Stimulated activated naive B cell treated with anti-CD40 and anti-IgM and Interleukin-4, amounts not matched to agents 10 μg/mL and 1 μg/mL and 100 μg/mL, for 72 hours (primary cell): ENCODE results near the gene AP2B1.
"Not testable (repeated sequence)": the region's sequence is repeated elsewhere in the genome, so short reads cannot be mapped to it uniquely, and the experiment has no call there.

Experiments used
- ATAC-seq, 2 donors: fragments of 150-1000 bp; cut with Tn5 transposase; replicated peaks; 2 replicates each; pipeline ENCODE4 v1.10.0; 2021; ENCODE audit warnings: moderate library complexity in 1 of 2
- DNase-seq: peaks from one replicate; pipeline ENCODE4 v3.0.0; 2021
- H3K27ac Mint-ChIP-seq: one replicate; pipeline ENCODE4 v1.8.0; 2022; ENCODE audit warnings: mild to moderate bottlenecking, mixed read lengths
- H3K27me3 Mint-ChIP-seq, 2 donors: one replicate each; pipeline ENCODE4 v1.8.0; 2022; ENCODE audit warnings: mixed read lengths in 2 of 2
- H3K36me3 Mint-ChIP-seq, 2 donors: one replicate each; pipeline ENCODE4 v1.8.0; 2022; ENCODE audit warnings: mixed read lengths in 2 of 2, mild to moderate bottlenecking in 1 of 2
- H3K4me1 Mint-ChIP-seq, 2 donors: one replicate each; pipeline ENCODE4 v1.8.0; 2022; ENCODE audit warnings: mixed read lengths in 2 of 2, mild to moderate bottlenecking in 1 of 2
- H3K4me3 Mint-ChIP-seq, 2 donors: one replicate each; pipeline ENCODE4 v1.8.0; 2022; ENCODE audit warnings: mild to moderate bottlenecking in 2 of 2, mixed read lengths in 2 of 2, moderate library complexity in 1 of 2
- H3K9me3 Mint-ChIP-seq, 2 donors: one replicate each; pipeline ENCODE4 v1.8.0; 2022; ENCODE audit warnings: mixed read lengths in 2 of 2, mild to moderate bottlenecking in 1 of 2

Gene AP2B1

GRCh38 chr17:35751541-35751940, 164.4 kb downstream of the AP2B1 start:
- not testable (repeated sequence) for H3K9me3 Mint-ChIP-seq, H3K4me3 Mint-ChIP-seq

GRCh38 chr17:35752471-35752870, 165.3 kb downstream of the AP2B1 start:
- peaks cover 53 to 63% of the 10 kb centered on the region in 2 donors for H3K27me3 Mint-ChIP-seq

More at GRCh38 chr17:35751541-35751940, 164.4 kb downstream of the AP2B1 start:
- Mint-ChIP-seq H3K4me1 (peaks cover 12 to 27% of the 10 kb centered on the region in 2 donors), H3K27me3 (peaks cover 57 to 63% of the 10 kb centered on the region in 2 donors)
- not testable (repeated sequence) for H3K27ac Mint-ChIP-seq, H3K36me3 Mint-ChIP-seq, ATAC-seq, DNase-seq

DNA sequence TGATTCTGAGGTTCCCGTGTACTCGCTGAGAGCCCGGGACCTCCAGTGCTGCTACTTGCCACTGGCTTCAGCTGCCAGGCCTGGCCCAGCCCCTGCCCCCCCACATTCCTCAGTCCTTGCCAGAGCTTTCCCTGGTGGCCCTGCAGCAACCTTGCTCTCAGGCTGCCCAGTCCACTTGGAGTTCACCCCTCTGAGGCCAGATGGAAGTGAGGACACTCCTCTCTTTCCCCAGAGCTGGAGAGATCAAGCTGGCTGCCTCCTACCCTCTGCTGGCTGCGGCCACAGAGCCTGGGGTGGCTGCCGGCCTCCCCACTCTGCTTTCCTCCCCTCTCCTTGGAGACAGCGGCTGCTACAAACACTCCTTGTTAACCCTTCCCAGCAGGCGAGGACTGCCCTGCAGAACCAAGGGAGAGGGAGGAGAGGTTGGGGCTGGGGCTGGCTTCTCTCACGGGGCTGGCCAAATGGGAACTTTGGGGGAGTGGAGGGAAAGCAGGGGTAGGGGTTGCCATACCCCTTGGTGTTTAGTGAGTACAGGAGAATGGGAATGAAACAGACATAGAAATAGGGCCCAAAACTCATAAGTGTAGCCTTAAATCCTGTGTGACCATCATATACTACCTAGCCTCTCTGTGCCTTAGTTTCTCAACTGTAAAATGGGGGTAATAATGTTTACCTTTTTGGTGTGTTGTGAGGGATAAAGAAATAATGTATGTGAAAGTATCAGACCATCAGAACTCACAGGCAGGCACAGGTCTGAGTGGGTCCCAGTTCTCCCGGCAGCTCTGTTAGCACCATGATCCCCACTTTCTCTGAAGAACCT, 166.0 kb downstream of the AP2B1 start, which contains the start of gene GAS2L2:
GAS2L2 (minus strand) TSS at position 295 of the 820 bp plus-strand sequence. CDS start 389 bp downstream, outside the sequence.
- DNase-seq (no peak), ATAC-seq (no peak)
- Mint-ChIP-seq H3K4me3 (no peak within 1 kb of the TSS), H3K27me3 (peaks cover 49 to 57% of the 10 kb centered on the region in 2 donors), H3K36me3 (no peaks in the 10 kb centered on the region), H3K27ac (no peak within 1 kb of the TSS), H3K4me1 (peaks cover 9 to 26% of the 10 kb centered on the region in 2 donors), H3K9me3 (no peaks in the 10 kb centered on the region)

More at GRCh38 chr17:35752471-35752870, 165.3 kb downstream of the AP2B1 start:
- Mint-ChIP-seq H3K9me3 (no peaks in the 10 kb centered on the region), H3K36me3 (no peaks in the 10 kb centered on the region), H3K4me1 (peaks cover 9 to 27% of the 10 kb centered on the region in 2 donors), H3K4me3 (no peak overlapping the region), H3K27ac (no peak overlapping the region)
- DNase-seq (no peak), ATAC-seq (no peak)

GRCh38 chr17:35757243-35757642, 170.1 kb downstream of the AP2B1 start:
- H3K4me1 Mint-ChIP-seq: peaks cover 2 to 6% of the 10 kb centered on the region in 2 donors
- peaks cover 11 to 16% of the 10 kb centered on the region in 2 donors for H3K27me3 Mint-ChIP-seq
- H3K4me3 Mint-ChIP-seq: no peak overlapping the region
- no peaks in the 10 kb centered on the region for H3K36me3 Mint-ChIP-seq
- DNase-seq: no peak
- no peaks in the 10 kb centered on the region for H3K9me3 Mint-ChIP-seq
- no peak overlapping the region for H3K27ac Mint-ChIP-seq
- no peak for ATAC-seq

GRCh38 chr17:35760587-35760986, 173.5 kb downstream of the AP2B1 start, which contains the start of gene C17orf50:
TSS of gene C17orf50 (plus strand) at chr17:35760887. CDS start at chr17:35760942, 55 bp downstream.
- no peak within 1 kb of the TSS for H3K27ac Mint-ChIP-seq
- H3K9me3 Mint-ChIP-seq: no peaks in the 10 kb centered on the region
- no peak for DNase-seq
- peaks cover 11 to 16% of the 10 kb centered on the region in 2 donors for H3K4me1 Mint-ChIP-seq
- no peaks in the 10 kb centered on the region for H3K36me3 Mint-ChIP-seq
- no peak for ATAC-seq
- H3K4me3 Mint-ChIP-seq: no peak within 1 kb of the TSS
- H3K27me3 Mint-ChIP-seq: no peaks in the 10 kb centered on the region

DNA sequence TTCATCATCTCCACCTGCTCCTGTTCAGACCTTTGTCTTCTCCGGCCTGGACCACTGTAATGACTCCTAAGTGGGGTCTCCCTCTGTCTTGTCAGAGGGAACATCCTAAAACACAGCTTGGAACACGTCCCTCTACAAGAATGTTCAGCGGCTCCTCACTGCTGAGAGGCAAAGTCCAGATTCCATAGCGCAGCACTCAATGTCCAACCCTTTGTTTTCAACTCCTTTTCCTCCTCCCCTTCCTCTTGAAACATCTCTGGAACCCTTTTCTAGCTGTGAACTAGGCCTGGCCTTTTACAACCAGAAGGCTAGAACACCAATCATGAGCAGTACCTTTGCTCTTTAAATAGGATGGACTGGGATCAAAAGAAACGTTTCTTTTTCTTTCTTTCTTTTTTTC, 174.5 kb downstream of the AP2B1 start:
- ATAC-seq: no peak
- H3K4me1 Mint-ChIP-seq: peaks cover 8 to 11% of the 10 kb centered on the region in 2 donors

DNA sequence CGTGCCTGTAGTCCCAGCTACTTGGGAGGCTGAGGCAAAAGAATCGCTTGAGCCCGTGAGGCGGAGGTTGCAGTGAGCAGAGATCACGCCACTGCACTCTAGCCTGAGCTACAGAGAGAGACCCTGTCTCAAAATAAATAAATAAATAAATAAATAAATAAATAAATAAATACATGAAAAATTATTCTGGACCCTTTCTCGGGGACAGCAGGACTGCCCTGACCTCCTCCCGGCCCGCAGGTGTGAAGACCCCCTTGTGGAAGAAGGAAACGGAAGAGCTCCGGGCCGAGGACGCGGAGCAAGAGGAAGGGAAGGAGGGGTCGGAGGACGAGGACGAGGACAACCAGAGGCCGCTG, 176.6 kb downstream of the AP2B1 start:
- Mint-ChIP-seq H3K36me3 (no peaks in the 10 kb centered on the region), H3K27me3 (peaks cover 4 to 14% of the 10 kb centered on the region in 2 donors), H3K27ac (no peak overlapping the region), H3K4me1 (peaks cover 8 to 11% of the 10 kb centered on the region in 2 donors), H3K9me3 (no peaks in the 10 kb centered on the region), H3K4me3 (peak overlapping the region; percentile 87 to 90)
- DNase-seq: no peak
- ATAC-seq: no peak

More for the DNA sequence above, 174.5 kb downstream of the AP2B1 start:
- DNase-seq: no peak
- no peak overlapping the region for H3K4me3 Mint-ChIP-seq
- no peaks in the 10 kb centered on the region for H3K36me3 Mint-ChIP-seq
- no peaks in the 10 kb centered on the region for H3K9me3 Mint-ChIP-seq
- no peaks in the 10 kb centered on the region for H3K27me3 Mint-ChIP-seq
- no peak overlapping the region for H3K27ac Mint-ChIP-seq

- DNase-seq (peak; percentile 86), ATAC-seq (peak; percentile 92 to 93)
- Mint-ChIP-seq H3K9me3 (no peaks in the 10 kb centered on the region), H3K27ac (peak overlapping the region; percentile 2), H3K4me3 (peak overlapping the region; percentile 87 to 90), H3K36me3 (no peaks in the 10 kb centered on the region), H3K27me3 (peaks cover 4 to 17% of the 10 kb centered on the region in 2 donors), H3K4me1 (peaks cover 8 to 11% of the 10 kb centered on the region in 2 donors)
These were observed 177.2 kb downstream of the AP2B1 start for GRCh38 chr17:35764123-35764991.

DNA sequence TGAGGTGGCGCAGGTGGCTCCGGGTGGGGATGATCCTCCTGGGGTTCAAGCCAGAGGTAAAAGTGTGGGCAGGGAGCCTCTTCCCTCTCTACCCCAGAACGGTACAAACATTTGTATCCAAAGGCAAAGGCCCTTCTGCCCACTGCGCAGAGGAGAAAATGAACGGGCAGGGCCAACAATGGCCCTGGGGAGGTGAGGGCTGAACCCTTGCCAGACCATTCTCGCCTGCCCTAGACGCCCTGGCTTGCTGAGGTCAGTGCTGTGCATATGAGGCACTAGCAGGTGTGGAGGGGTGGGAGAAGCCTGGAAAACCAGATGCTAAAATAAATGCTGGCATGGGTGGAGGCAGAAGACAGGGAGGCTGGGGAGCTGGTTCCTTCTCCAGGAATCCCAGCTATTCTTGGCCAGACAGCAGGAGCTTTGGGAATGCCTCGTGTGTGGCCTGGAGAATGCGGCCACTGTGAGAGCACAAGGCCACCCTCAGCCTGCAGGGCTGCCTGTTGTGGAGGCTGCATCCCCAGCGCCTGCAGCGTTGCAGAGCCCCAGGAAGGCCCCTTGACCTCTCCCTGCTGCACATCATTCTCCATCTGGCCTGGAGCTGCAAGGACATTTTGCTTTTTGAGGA, 178.1 kb downstream of the AP2B1 start:
- peaks cover 8 to 11% of the 10 kb centered on the region in 2 donors for H3K4me1 Mint-ChIP-seq
- DNase-seq: no peak
- H3K27me3 Mint-ChIP-seq: peaks cover 7 to 20% of the 10 kb centered on the region in 2 donors
- no peaks in the 10 kb centered on the region for H3K36me3 Mint-ChIP-seq
- peak overlapping the region; percentile 25 for H3K27ac Mint-ChIP-seq
- peak overlapping the region; percentile 87 to 90 for H3K4me3 Mint-ChIP-seq
- no peak for ATAC-seq
- no peaks in the 10 kb centered on the region for H3K9me3 Mint-ChIP-seq

DNA sequence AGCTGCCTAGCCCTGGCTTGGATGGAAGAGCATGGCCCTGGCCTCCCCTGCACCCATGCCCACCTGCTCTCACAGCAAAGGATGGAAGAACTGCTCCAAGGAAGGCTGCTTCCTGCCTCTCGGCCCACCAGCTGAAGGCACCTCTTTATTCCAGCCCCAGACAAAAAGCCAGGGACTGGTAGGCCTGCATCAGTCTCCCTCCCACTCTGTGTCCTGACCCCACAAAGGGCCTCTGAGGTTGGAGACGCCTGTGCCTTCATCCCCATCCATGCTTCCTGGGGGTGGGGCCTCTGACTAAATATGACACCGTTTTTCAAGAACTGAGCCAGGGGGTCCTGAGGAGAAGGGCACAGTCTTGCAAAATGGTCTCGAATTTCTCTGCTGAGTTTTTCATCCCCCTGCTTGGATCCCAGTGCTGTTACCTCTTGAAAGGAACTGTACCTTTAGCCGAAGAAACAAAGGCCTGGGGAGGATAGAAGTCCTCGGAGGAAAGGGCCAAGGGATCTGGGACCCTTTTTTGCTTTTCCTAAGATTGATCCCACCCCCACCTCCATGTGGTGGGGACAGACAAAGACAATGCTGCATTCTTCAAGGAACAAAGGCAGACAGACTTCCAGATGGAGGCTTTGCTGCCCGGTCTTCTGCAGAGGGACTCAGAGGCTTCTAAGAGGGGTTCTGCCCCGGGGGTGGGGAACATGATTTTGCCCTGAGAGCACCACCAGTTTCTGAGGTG, 178.8 kb downstream of the AP2B1 start:
- no peak overlapping the region for H3K4me3 Mint-ChIP-seq
- H3K27me3 Mint-ChIP-seq: peaks cover 7 to 20% of the 10 kb centered on the region in 2 donors
- no peak overlapping the region for H3K27ac Mint-ChIP-seq
- H3K4me1 Mint-ChIP-seq: peaks cover 8 to 11% of the 10 kb centered on the region in 2 donors
- ATAC-seq (no peak), DNase-seq (no peak)
- no peaks in the 10 kb centered on the region for H3K9me3 Mint-ChIP-seq
- H3K36me3 Mint-ChIP-seq: no peaks in the 10 kb centered on the region

DNA sequence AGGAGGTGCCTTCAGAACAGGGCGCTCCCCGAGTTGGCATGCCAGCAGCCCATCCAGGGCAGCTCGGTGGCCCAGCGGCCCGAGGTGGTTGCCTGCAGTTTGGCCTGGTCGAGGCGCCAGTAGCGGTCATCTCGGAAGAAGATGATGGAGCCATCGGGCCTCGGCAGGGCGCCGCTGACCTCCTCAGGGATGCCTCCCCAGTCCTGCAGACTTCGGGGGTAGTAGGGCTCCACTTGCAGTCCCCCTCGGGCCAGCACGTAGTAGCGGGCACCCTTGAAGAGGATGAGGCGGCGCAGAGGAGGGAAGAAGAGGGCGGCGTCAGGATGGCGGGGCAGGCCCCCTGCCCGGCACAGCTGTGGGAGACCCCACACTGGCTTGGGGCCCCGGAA, 179.4 kb downstream of the AP2B1 start:
- peaks cover 7 to 20% of the 10 kb centered on the region in 2 donors for H3K27me3 Mint-ChIP-seq
- no peak overlapping the region for H3K27ac Mint-ChIP-seq
- H3K4me1 Mint-ChIP-seq: peaks cover 8 to 11% of the 10 kb centered on the region in 2 donors
- no peaks in the 10 kb centered on the region for H3K9me3 Mint-ChIP-seq
- DNase-seq (no peak), ATAC-seq (no peak)
- no peak overlapping the region for H3K4me3 Mint-ChIP-seq
- H3K36me3 Mint-ChIP-seq: no peaks in the 10 kb centered on the region

DNA sequence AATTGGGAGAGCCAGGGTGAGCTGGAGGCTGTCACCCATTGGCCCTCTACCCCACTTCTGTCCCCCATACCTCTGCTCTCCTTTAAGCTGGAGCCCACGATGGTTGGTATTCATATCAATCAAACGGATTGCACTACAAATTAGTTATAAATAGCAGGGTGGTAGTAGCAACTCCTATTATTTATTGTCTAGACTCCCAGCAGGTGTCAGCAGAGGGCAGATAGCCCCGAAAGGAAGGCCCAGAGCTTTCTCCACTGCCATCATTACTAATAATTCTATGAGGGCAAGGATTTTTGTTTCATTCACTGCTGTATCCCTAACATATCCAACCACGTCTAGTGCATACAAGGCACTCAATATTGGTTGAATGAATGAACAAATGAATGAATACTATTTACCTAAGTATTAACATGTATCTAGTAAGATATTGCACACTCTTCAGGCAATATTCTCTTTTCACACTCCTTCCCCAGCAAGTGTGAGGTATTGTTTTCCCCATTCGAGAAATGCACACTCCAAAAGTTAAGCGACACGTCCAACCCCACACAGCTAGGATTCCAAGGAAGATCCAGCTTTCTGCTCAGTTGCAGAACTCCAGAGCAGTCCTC, 179.9 kb downstream of the AP2B1 start:
- DNase-seq: no peak
- Mint-ChIP-seq H3K4me3 (no peak overlapping the region), H3K36me3 (no peaks in the 10 kb centered on the region)

DNA sequence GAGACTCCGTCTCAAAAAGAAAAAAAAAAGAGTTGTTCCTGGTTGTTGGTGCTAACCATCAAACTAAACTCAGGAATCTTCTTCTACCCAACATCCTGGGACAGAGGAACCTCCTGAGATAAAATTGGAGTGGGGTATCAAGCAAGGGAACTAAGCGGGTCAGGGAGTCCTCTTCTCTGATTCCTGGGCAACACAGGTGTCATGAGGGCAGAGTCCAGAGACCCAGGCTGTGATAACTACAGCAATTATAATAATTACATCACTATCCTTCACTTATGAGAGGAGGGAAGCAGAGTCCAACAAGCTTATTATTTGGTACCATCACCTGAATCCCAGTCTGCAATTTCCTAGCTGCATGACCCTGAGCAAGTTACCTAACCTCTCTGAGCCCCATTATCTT, 181.7 kb downstream of the AP2B1 start:
- DNase-seq (no peak), ATAC-seq (no peak)
- Mint-ChIP-seq H3K27me3 (peaks cover 18 to 20% of the 10 kb centered on the region in 2 donors), H3K9me3 (no peaks in the 10 kb centered on the region), H3K27ac (no peak overlapping the region), H3K4me3 (no peak overlapping the region), H3K36me3 (no peaks in the 10 kb centered on the region), H3K4me1 (peaks cover 8 to 11% of the 10 kb centered on the region in 2 donors)

More for the DNA sequence above, 179.9 kb downstream of the AP2B1 start:
- Mint-ChIP-seq H3K27me3 (peaks cover 10 to 20% of the 10 kb centered on the region in 2 donors), H3K27ac (no peak overlapping the region), H3K9me3 (no peaks in the 10 kb centered on the region), H3K4me1 (peaks cover 8 to 11% of the 10 kb centered on the region in 2 donors)
- no peak for ATAC-seq
